CD4-positive, alpha-beta T cell treated with Interleukin-4 for 1 hour (primary cell): ENCODE data around the gene PFN1.

ENCODE experiments used
- DNase-seq, 2 donors: peaks; one replicate each; pipeline ENCODE4 v3.0.0-alpha.2; 2020 to 2022

The PFN1 gene

DNA sequence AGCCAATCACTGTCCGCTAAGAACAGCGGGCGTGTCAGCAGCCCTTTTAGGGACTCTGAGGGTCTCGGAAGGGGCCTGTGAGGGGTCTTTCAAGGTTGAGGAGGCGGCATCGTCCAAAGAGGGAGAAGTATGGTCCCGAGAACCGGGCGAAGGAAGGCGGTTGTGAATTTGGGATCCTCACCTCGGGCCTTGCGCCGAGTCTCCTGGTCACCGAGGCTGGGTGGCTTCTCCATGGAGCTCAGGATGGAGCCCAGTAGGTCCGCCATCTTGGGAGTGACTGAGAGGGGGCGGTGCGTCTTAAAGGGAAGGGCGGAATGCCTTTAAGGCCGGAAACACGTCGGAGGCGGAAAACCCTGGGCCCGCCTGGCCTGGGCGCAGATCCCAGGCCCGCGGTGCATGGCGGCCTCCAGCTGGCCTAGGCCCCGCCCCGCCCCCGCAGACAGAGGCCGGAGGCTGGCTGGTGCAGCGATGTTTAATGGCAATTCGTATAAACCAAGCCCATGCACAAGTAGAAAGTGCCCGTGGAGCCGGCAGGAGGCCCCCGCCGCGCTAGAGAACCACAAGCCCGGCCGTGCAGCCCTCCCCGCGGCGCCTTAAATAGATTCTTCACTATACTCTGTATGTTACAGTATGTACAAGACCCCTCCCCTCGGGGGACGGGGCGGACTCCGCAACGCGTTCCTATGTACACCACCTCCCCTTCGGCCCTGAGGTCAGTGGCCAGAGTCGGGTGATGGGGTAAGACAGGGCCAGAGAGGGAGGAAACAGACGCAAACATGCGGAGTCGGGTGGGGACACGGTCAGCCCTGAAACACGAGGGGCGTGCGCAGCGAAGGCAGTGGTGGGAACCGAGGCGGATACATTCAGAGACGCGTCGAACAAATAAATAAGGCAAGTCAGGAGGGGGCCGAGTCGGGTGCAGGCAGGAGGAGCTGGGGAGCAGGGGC lies 19.5 kb upstream of the PFN1 start, which contains the start of gene SPAG7:
Gene SPAG7 (minus strand): TSS at position 279 of the 947 bp plus-strand sequence. CDS start 13 bp downstream, at position 266.
- peak; percentile 95 to 97 for DNase-seq

DNA sequence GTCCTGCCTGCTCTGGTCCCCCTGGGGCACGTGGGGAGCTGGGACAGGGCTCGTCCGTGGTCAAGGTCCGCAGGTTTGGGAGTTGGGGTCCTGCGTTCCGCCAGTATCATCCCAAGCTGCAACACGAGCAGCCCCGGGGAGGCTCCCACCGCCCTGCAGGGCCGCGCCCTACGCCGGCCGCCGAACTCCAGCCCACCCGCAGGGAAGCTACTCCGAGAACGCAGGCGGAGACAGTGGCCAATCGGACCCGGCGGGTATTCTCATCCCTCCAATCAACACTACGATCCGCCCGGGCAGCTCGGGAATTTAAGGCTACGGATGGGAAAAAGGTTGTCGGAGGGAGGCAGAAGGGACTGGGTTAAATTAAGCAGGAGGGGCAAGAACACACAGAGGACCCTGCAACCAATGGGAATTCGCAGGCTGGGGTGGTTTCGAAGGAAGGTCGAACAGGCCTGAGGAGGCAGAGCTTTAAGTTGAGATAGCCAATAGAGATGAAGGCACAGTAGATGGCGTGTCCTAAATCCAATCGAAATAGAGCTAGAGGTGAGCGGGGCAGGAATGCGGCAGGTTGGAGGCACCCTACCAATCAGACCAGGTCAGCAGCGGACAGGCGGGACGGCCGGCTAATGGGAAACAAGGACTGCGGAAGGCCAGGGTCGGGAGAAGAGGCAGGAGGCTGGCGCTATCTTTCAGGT lies 18.7 kb upstream of the PFN1 start:
- DNase-seq = peak; percentile 99

DNA sequence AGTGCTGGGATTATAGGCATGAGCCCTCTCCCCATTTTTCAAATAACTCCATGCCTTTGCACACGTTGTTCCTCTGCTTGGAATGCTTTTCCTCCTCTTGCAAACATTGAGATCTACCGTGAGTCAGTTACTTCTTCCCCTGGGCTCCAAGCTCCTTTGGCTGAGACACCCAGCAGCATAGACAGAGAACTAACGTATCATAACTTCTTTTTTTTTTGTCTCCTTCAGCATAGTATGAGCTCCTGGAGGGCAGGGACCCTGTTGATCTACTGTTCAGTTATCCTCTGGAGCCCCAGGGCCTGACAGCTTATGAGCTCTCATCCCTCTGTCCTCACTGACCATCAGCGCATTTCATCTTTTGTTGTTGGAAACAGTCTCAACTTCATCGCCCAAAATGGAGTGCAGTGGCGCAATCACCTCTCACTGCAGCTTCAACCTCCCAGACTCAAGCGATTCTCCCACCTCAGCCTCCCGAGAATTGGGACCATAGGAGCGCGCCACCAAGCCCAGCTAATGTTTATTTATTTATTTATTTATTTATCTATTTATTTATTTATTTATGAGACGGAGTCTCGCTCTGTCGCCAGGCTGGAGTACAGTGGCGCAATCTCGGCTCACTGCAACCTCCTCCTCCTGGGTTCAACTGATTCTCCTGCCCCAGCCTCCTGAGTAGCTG lies 17.1 kb upstream of the PFN1 start:
- no peak for DNase-seq

DNA sequence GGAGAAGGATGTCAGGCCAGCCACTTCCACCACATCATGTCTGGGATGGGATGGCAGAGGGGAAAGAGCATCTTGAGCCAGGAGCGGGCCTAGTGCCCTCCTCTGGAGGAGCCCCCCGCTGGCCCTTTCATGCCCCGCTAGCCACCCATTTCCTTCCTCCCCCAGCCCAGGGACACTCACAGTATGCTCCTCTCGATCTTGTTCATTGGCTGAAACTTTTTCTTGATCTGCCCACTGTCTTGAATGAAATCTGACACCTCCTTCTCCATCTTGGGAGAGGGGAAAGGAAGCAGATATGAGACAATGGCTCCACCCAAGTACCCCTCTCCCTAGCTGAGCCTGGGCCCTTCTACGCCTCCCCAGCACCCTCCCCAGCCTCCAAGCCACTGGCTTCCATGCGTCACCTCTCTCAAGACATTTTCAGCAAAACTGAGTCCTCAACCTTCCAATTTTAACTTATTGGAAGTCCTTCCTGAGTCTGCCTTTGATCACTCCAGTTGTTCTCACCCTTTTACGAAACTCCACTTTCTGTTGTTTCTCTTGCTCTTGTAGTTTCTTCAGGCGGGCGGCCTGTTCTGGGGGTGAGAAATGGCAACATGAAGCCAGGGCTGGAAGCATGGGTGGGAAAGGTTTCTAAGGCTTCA lies 12.1 kb upstream of the PFN1 start:
- no peak for DNase-seq

DNA sequence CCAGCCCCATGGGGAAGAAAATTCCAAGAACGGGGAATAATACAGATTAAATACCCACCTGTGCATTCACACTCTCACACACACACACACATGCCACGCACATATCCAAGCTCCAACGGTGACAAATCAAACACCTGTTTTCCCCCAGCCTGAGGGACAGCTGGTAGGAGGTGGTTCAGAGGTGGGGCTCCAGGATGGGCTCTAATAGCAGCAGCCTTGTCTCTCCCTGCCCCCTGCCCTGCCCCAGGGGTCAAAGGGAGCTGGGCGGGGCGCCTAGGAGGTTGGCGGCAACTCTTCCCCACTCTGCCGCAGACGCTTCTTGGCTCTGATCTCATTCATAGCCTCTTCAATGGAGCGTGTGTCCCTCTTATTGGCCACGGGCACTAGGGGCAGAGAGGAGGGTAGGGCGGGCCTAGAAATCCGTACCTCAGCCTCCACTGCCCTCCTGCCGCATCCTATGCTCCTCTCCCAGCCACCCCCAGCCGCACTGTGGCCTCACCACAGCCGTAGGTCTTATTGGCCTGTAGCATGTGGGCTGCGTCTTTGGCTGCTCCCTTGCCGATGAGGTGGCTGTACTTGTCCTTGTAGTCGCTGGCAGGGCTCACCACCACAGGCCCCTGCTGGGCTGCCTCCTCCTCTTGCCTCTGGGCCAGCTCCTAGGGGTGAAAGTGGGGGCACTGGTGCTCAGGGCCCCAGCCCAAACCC lies 11.1 kb upstream of the PFN1 start:
- DNase-seq = no peak

DNA sequence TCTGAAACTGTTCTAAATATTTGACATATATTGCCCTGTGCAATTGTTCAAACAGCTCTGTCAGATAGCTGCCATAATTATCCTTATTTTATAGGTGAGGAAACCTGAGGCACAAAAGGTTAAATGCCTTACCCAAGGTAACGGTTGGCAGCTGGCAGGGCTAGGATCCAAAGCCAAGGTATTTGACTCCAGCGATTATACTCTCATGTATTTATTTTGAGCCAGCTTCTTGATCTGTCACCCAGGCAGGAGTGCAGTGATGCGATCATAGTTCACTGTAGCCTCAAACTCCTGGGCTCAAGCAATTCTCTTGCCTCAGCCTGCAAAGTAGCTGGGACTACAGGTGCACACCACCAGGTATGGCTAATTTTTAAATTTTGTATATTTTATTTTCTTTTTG lies 9.8 kb upstream of the PFN1 start:
- no peak for DNase-seq

DNA sequence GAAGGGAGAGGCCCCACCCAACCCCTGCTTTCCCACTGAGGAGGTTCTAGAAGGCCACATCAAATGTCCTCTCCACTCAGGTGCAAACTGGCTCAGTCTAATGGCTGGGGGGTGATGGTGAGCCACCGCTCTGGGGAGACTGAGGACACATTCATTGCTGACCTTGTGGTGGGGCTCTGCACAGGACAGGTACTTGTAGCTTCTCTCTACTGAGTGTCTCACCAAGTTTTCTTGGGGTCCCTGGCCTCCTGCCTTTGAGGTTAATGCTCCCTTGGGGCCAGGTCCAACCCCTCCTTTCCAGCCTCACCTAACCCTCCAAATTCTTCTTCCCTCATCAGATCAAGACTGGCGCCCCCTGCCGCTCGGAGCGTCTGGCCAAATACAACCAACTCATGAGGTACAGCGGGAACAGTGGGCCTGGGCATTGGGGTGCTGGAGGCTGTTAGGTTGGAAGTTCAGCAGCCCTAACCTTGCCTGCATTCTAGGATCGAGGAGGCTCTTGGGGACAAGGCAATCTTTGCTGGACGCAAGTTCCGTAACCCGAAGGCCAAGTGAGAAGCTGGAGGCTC lies 8.2 kb upstream of the PFN1 start:
- DNase-seq = peak; percentile 44 to 51

DNA sequence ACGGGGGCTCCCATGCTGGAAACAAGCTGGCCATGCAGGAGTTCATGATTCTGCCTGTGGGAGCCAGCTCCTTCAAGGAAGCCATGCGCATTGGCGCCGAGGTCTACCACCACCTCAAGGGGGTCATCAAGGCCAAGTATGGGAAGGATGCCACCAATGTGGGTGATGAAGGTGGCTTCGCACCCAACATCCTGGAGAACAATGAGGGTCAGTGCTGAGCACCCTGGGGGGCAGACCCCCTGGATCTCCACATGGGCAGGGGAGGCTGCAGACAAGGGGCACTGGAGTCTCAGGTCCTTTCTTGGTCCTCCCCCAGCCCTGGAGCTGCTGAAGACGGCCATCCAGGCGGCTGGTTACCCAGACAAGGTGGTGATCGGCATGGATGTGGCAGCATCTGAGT lies 6.8 kb upstream of the PFN1 start:
- DNase-seq = no peak

DNA sequence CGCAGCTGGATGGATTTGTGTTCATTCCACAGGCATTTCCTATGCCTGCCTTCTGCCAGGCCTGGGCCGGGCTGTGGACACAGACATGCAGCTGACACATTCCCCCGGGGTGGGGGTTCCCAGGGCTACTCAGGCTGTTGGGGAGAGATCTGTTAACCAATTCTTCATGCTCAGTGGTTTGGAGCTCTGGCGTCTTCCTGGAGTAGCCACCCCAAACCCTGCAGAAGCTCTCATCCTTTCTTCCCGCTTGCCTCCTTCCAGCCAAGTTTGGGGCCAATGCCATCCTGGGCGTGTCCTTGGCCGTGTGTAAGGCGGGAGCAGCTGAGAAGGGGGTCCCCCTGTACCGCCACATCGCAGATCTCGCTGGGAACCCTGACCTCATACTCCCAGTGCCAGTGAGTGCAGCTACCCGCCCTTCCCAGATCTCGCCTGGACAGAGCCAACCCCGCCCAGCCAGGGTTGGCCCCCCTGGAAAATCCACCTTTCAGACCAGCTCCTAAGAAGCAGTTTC lies 5.2 kb upstream of the PFN1 start:
- DNase-seq = no peak

DNA sequence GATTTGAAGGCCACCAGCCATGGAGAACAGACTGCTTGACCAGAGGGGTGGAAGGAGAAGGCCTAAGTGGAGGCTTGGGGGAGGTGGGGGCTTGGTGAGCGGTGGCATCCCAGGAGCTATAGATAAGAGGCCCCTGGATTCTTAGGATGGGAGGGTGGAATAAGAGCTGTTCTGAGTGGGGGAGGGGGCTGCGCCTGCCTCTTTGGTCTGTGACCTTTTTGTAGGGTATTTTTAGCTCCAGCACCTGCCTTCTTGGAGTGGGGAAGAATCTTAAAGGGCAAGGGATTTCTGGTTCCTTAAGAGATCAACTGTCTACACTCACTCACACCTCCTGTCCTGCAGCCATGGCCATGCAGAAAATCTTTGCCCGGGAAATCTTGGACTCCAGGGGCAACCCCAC lies 3.2 kb upstream of the PFN1 start:
- no peak for DNase-seq

DNA sequence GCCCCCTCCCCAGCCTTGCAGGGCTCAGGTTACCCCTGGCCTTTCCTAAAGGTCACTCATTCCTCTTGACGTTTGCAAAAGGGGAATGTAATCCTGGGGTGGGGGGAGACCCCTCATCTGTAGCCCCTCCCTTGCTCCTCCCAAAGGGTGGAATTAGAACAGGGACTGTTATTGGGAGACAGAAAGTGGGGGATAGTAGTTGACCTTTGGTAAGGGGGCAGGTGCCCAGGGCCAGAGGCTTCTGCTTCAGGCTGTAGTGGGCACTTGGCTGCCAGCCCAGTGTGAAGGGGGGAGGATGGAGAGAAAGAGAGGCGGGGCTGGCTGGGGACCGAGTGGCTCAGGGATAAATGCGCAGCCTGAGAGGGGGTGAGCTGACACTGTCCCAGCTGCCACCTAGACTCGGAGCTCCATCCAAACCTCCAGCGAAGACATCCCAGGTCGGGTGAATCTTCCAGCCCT lies 2.4 kb upstream of the PFN1 start, which contains the start of gene ENO3:
Gene ENO3 (plus strand): TSS at position 374 of the 459 bp plus-strand sequence. CDS start 711 bp downstream, outside the sequence.
- DNase-seq = no peak

DNA sequence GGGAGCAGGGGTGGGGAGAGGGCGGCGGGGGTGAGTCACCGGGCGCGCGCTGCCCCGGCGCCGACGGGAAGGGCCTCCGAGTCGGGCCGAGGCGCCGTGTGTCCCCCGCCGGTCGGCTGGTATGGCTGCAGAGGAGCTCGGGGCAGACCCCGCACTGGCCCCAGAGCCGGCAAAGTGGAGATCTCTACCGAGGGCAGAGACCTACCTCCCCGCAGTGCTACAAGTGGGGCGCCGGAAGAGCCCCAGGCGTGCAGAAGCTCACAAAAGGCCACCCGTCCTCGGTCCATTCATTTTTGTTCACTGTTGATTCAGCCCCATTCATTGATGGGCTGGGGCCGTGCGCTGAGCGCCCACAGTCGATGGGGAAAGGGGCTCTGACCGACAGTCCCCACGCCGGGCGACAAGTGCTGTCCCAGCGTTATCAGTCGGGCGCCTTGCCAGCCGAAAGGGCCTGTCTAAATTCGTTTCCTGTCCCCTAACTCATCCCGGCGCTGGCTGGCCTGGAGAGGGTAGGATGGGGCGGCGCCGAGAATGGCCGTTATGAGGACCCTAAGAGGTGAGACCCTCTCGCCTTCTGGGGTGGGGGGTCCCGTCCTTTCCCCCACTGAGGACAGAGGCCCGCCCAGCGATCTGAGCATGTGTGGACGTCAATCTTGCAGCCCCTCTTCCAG lies 1.9 kb upstream of the PFN1 start:
- no peak for DNase-seq

DNA sequence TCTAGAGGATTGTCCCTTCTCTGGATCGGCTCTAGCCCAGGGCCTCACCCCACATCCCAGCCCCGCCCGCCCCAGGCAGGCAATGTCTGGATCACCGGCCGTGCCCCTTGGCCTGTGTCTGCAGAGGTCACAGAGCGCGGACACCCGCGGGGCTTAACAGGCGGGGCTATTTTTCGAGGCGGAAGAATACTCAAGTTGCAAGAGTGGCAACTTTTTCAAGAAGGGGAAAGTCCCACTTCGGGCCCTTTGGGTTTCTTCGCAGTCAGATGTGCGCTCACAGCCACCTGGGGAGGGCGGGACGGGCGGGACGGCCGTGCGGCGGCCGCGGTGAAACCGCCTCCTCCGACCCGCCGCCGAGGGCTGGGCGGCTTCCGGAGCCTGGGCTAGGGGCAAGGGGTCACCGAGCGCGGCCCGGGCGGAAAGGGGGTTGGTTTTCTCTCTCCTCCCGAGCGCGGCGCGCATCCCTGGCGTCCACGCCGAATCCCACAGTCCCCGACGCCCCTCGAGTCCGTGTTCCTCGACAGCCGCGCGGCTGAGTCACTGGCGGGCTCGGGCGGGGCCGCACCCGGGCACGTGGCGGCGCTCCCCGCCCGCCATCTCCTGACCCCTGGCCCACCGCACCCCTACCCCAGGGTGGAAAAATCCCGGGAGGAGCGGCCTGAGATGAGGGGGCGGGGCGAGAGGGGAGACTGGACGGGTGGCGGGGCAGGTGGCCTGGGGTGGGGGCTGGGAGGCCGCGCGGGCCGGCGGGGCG lies 1.2 kb upstream of the PFN1 start:
- DNase-seq = peak; percentile 85 to 89

DNA sequence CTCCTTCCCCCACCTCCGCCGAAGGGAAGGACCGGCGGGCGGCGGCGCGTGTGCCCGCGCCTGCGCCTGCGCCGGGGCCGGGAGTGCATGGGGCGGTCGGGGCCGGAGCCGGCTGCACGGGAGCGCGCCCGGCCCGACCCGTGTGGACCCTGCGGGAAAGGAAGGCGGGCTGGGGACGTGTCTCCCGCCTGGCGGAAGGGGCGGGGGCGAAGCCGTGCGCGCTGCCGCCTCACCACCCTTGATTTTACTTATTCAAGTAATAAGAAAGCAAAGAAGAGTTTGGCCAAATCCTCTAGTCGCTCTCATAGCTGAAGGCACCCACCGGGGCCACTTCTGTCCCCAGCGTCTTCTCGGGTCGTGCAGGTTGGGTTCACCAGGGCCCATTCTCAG lies 596 bp upstream of the PFN1 start:
- DNase-seq = peak; percentile 79 to 82

DNA sequence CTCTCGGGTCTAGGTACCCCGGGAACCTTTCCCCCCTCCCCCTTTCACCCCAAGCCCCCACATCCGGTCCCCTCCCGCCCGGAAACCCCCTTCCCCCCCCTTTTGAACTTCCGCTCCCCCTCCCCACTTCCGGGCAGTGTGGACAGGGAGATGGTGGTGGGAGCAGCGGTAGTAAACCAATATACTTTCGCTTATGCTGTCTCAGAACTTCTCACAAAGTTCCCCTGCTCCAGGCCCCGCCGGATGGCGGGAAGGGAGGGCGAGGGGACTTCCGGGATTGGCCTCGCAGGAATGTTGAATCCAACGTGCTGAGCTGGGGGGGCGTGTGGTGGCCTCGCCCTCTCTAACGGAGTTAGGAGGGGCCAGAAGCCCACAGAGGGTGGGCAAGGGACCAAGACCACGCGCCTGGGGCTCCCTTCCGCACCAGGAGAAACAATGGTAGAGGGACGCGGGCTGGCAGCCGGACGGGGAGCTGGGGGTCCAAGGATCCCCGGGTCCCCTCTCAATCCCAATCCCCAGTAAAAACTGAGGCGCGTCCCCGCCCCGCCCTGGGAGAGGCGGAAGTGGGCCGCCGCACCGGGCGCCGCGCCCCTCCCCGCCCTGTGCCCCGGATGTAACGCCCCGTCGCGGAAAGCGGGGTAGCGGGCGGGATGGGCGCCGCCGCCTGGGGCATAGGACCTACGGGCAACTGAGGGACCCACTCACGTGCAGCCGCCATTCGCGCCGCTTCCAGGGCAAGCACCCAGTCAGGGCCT lies 742 bp downstream of the PFN1 start:
- peak; percentile 54 to 76 for DNase-seq

DNA sequence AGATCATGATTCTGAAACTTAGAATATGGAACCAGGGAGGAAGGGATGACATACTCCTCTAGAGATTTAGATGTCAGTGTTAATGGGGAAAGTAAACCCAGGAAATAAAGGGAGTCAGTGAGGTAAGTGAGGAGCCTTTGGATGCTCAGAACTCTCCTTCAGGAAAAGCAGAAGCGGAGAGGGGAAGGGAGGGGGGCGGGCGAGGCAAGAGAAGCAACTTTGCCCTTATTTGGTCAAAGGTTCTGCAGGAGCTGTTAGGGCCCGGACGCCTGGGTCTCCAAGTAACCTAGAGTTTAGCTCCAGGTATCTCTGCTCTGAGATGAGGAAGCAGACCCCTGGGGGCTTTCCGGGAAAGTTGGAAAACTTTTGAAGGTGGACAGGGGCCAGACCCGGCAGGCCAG lies 1.3 kb downstream of the PFN1 start:
- DNase-seq = no peak

DNA sequence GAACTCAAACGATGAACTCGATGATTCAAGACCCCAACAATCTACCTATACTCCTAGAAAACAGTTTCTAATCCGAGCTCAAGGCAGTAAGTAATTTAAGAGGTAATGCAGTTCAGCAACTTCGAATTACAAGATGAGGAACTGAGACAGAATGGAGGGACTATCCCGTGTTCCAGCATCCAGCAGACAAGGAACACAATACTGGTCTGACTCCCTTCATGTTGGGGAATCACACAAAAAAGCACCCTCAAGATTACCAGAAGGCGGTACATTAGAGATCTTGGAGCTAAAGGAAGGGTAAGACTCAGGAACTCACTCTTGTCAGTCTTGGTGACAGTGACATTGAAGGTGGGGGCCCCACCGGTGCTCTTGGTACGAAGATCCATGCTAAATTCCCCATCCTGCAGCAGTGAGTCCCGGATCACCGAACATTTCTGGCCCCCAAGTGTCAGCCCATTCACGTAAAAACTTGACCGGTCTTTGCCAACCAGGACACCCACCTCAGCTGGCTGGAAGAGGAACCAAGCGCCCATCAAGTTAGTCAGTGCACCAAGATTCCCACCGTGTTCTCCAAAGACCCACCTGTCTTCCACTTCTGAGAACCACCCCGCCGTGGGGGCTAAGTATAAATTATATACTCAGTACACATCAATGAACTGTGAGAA lies 1.9 kb downstream of the PFN1 start:
- no peak for DNase-seq

DNA sequence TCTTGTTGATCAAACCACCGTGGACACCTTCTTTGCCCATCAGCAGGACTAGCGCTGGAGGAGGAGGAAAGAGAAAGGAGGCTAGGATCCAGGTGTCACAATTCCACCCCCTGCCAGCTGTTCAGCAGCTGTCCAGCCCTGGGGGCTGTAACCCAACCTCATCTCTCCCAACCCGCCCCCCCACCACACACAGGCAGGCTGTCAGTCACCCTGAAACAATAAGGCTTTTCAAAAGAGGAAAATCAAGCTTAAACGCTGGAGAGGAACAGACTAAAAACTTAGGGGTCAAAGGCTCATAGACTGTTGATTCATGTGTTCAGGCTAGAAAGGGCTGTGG lies 2.4 kb downstream of the PFN1 start:
- DNase-seq = no peak
